Measurements from ENCODE around the gene TESPA1. TPM values are rescaled to one million over a fixed set of nuclear protein-coding genes. Genes with fewer than 3 reads are reported as not detected.

Gene TESPA1
- total RNA-seq, 1 experiment from 2014 or later: 0.39 TPM

DNA sequence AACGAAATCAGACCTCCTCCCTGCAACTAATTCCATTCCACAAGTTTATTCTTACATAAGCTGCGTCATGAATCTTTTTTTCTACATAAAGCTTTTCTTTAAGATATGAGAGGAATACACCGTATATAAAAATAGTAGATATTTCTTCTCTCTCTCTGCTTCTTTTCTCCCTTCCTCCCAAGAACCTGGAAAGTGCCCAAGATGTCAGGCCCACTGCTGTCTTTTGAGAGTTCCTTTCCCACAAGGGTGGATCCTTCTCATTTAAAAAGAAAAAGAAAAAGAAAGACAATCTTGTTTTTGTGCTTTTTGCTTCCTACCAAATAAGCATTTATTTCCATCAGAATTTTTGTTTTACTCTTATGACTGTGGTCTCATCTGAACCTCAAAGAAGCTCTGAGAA, 11.0 kb downstream of the TESPA1 start:
- Mint-ChIP-seq H3K9me3 (no peaks in the 10 kb centered on the region), H3K4me3 (no peak overlapping the region), H3K36me3 (no peaks in the 10 kb centered on the region), H3K4me1 (peaks cover 18% of the 10 kb centered on the region), H3K27ac (no peak overlapping the region), H3K27me3 (ENCODE audit: low read depth) (no peaks in the 10 kb centered on the region)
- ATAC-seq (no peak), DNase-seq (ENCODE audit: low spot score) (no peak)
- CTCF ChIA-PET: interaction anchor here (0.9 to 5.0 kb wide), 4 partner anchors 24 to 224 kb away, joined by 3 to 44 read pairs (median 4); no protein-coding TSS in a partner anchor
- POLR2A ChIA-PET: no interaction called here
- no peak for TF ChIP-seq NFATC4 (CRISPR knock-in tag; IDR thresholded peaks at IDR 0.05)

DNA sequence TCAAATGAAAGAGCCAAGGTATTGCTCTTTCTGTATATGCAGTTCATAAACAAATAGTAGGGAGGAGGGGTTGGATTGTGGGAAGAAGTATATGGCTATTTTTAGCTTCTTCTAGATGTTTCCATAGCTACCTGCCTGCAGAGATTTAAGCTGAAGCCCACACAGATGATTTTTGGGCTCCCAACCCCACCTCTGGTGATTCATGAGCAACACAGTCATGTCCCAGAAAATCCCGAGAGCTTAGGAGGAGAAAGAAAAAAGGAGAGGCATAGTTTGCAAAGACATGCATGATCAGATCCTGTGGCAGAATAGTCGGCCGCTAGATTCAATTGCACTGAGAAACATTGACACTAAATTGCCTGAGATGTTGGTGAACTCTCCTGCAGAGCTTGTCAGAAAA, 13.8 kb downstream of the TESPA1 start:
- H3K4me1 Mint-ChIP-seq: peaks cover 4% of the 10 kb centered on the region
- no peaks in the 10 kb centered on the region for H3K36me3 Mint-ChIP-seq
- H3K27ac Mint-ChIP-seq: no peak overlapping the region
- ATAC-seq (no peak), DNase-seq (ENCODE audit: low spot score) (no peak)
- TF ChIP-seq NR3C1 (CRISPR knock-in tag; conservative IDR thresholded peaks at IDR 0.05; ENCODE audit: low read depth): no peak
- no peak for TF ChIP-seq TCF7 (CRISPR knock-in tag; IDR thresholded peaks at IDR 0.05; ENCODE audit: low read depth)
- TF ChIP-seq, protein P1, sequence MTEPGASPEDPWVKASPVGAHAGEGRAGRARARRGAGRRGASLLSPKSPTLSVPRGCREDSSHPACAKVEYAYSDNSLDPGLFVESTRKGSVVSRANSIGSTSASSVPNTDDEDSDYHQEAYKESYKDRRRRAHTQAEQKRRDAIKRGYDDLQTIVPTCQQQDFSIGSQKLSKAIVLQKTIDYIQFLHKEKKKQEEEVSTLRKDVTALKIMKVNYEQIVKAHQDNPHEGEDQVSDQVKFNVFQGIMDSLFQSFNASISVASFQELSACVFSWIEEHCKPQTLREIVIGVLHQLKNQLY (CRISPR knock-in tag; IDR thresholded peaks at IDR 0.05): no peak
- TF ChIP-seq, protein P2, sequence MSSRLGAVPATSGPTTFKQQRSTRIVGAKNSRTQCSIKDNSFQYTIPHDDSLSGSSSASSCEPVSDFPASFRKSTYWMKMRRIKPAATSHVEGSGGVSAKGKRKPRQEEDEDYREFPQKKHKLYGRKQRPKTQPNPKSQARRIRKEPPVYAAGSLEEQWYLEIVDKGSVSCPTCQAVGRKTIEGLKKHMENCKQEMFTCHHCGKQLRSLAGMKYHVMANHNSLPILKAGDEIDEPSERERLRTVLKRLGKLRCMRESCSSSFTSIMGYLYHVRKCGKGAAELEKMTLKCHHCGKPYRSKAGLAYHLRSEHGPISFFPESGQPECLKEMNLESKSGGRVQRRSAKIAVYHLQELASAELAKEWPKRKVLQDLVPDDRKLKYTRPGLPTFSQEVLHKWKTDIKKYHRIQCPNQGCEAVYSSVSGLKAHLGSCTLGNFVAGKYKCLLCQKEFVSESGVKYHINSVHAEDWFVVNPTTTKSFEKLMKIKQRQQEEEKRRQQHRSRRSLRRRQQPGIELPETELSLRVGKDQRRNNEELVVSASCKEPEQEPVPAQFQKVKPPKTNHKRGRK (CRISPR knock-in tag; IDR thresholded peaks at IDR 0.05; ENCODE audit: borderline replicate concordance): no peak
- TF ChIP-seq ETV6 (CRISPR knock-in tag; IDR thresholded peaks at IDR 0.05): no peak
- TF ChIP-seq ESRRA (CRISPR knock-in tag; IDR thresholded peaks at IDR 0.05; ENCODE audit: borderline replicate concordance): no peak
- no peak for TF ChIP-seq FOXK1 (CRISPR knock-in tag; IDR thresholded peaks at IDR 0.05)
- TF ChIP-seq, protein P3, sequence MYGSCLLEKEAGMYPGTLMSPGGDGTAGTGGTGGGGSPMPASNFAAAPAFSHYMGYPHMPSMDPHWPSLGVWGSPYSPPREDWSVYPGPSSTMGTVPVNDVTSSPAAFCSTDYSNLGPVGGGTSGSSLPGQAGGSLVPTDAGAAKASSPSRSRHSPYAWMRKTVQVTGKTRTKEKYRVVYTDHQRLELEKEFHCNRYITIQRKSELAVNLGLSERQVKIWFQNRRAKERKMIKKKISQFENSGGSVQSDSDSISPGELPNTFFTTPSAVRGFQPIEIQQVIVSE (CRISPR knock-in tag; IDR thresholded peaks at IDR 0.05; ENCODE audit: borderline replicate concordance): no peak
- TF ChIP-seq SMAD3 (CRISPR knock-in tag; IDR thresholded peaks at IDR 0.05; ENCODE audit: borderline replicate concordance): no peak
- no peak for TF ChIP-seq ZBTB21 (CRISPR knock-in tag; IDR thresholded peaks at IDR 0.05; ENCODE audit: borderline replicate concordance)
- TF ChIP-seq, protein P4, sequence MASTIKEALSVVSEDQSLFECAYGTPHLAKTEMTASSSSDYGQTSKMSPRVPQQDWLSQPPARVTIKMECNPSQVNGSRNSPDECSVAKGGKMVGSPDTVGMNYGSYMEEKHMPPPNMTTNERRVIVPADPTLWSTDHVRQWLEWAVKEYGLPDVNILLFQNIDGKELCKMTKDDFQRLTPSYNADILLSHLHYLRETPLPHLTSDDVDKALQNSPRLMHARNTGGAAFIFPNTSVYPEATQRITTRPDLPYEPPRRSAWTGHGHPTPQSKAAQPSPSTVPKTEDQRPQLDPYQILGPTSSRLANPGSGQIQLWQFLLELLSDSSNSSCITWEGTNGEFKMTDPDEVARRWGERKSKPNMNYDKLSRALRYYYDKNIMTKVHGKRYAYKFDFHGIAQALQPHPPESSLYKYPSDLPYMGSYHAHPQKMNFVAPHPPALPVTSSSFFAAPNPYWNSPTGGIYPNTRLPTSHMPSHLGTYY (CRISPR knock-in tag; IDR thresholded peaks at IDR 0.05): no peak
- no peak overlapping the region for H3K4me3 Mint-ChIP-seq
- CTCF ChIA-PET: interaction anchor here (0.7 to 3.4 kb wide), 4 partner anchors 12 to 101 kb away, joined by 3 to 17 read pairs (median 4); no protein-coding TSS in a partner anchor
- POLR2A ChIA-PET: no interaction called here
- no peaks in the 10 kb centered on the region for H3K27me3 Mint-ChIP-seq (ENCODE audit: low read depth)
- no peaks in the 10 kb centered on the region for H3K9me3 Mint-ChIP-seq

DNA sequence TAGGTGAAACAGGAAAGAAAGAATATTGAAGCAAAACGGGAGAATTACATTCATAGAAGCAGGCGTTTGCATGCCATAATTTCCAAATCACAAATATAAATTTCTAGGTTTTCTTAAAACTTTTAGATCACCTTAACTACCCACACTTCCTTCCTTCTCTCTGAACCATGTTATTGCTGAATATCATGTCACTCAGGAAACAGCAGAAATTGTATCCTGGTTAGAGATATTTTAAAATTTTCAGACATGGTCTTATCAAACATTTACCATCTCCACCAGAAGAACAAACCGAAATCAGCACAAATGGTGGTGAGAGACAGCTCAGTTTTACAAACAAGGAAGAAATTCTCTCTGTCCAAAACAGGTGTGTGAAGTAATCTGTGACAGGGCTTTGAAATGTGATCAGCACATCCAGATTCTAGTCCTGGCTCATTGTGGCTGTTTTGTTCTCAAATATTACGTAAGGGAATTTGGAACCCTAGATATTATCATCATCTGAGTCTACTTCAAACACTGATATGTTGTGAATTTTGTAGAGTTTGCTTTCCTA, 16.3 kb downstream of the TESPA1 start:
- no peaks in the 10 kb centered on the region for H3K9me3 Mint-ChIP-seq
- H3K27me3 Mint-ChIP-seq (ENCODE audit: low read depth): no peaks in the 10 kb centered on the region
- ChIA-PET POLR2A (no interaction called here), CTCF (interaction anchor here (1.1 to 1.5 kb wide), 2 partner anchors 25 to 100 kb away, joined by 3 read pairs; no protein-coding TSS in a partner anchor)
- H3K4me1 Mint-ChIP-seq: no peaks in the 10 kb centered on the region
- no peak overlapping the region for H3K4me3 Mint-ChIP-seq
- TF ChIP-seq, protein P5, sequence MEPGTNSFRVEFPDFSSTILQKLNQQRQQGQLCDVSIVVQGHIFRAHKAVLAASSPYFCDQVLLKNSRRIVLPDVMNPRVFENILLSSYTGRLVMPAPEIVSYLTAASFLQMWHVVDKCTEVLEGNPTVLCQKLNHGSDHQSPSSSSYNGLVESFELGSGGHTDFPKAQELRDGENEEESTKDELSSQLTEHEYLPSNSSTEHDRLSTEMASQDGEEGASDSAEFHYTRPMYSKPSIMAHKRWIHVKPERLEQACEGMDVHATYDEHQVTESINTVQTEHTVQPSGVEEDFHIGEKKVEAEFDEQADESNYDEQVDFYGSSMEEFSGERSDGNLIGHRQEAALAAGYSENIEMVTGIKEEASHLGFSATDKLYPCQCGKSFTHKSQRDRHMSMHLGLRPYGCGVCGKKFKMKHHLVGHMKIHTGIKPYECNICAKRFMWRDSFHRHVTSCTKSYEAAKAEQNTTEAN (CRISPR knock-in tag; IDR thresholded peaks at IDR 0.05): no peak
- no peak for TF ChIP-seq RORB (CRISPR knock-in tag; IDR thresholded peaks at IDR 0.05)
- TF ChIP-seq ETV6 (CRISPR knock-in tag; IDR thresholded peaks at IDR 0.05): no peak
- no peak for TF ChIP-seq ZNF396 (CRISPR knock-in tag; IDR thresholded peaks at IDR 0.05; ENCODE audit: borderline replicate concordance)
- TF ChIP-seq OVOL2 (CRISPR knock-in tag; IDR thresholded peaks at IDR 0.05; ENCODE audit: borderline replicate concordance): no peak
- TF ChIP-seq JUN (CRISPR knock-in tag; IDR thresholded peaks at IDR 0.05): no peak
- no peak for DNase-seq (ENCODE audit: low spot score)
- H3K27ac Mint-ChIP-seq: no peak overlapping the region
- H3K36me3 Mint-ChIP-seq: no peaks in the 10 kb centered on the region
- no peak for ATAC-seq
